Common myeloid progenitor, CD34-positive (primary cell): ENCODE data around the gene GRM8.

ENCODE experiments used
- CTCF ChIA-PET: fragments of 350-600 bp; sonication (Branson Sonifier 250); formaldehyde crosslinking; loops from one replicate; lab custom pipeline; 2021; ENCODE audit warnings: antibody characterized with exemption; lab: Charles Lee
- POLR2A ChIA-PET: fragments of 350-600 bp; sonication (Branson Sonifier 250); formaldehyde crosslinking; loops from one replicate; lab custom pipeline; 2021; ENCODE audit warnings: antibody characterized with exemption; lab: Charles Lee
- DNase-seq, 3 donors: peaks; one replicate each; pipeline versions ENCODE4 v3.0.0 to v3.0.0-alpha.2; 2013
- H3K27ac ChIP-seq, 2 experiments: 1 replicate in 1 of 2; 2 replicates in 1 of 2; pipeline ENCODE4 v1.7.0; 2013; ENCODE audit warnings: inconsistent platforms in 2 of 2, low read length in 2 of 2, mild to moderate bottlenecking in 2 of 2, low read depth in 1 of 2, moderate library complexity in 1 of 2; ENCODE audit not compliant: severe bottlenecking in 2 of 2, insufficient read depth in 1 of 2, poor library complexity in 1 of 2
- H3K27me3 ChIP-seq, 5 experiments: replicated peaks in 2 of 5; 1 replicate in 3 of 5; 2 replicates in 2 of 5; pipeline versions ENCODE4 v1.6.1 to v1.7.0; 2013; ENCODE audit warnings: low read length in 4 of 5, mild to moderate bottlenecking in 2 of 5, moderate library complexity in 2 of 5, inconsistent platforms in 1 of 5; ENCODE audit not compliant: insufficient read depth in 5 of 5, control insufficient read depth in 4 of 5
- H3K36me3 ChIP-seq, 4 experiments: 1 replicate in 2 of 4; 2 replicates in 2 of 4; pipeline versions ENCODE4 v1.6.1 to v1.7.0; 2013; ENCODE audit warnings: low read length in 3 of 4, control low read depth in 1 of 4, mild to moderate bottlenecking in 1 of 4; ENCODE audit not compliant: control insufficient read depth in 4 of 4, insufficient read depth in 4 of 4
- H3K4me1 ChIP-seq, 4 experiments: 1 replicate in 3 of 4; 2 replicates in 1 of 4; pipeline versions ENCODE4 v1.6.1 to v1.7.1; 2013; ENCODE audit warnings: low read length in 3 of 4, mild to moderate bottlenecking in 3 of 4, control low read depth in 1 of 4, inconsistent platforms in 1 of 4, moderate library complexity in 1 of 4; ENCODE audit not compliant: control insufficient read depth in 4 of 4, insufficient read depth in 4 of 4; ENCODE audit errors: control extremely low read depth in 1 of 4
- H3K4me3 ChIP-seq, 7 experiments: 1 replicate in 4 of 7; 2 replicates in 3 of 7; pipeline versions ENCODE4 v1.5.1 to v1.7.0; 2013; ENCODE audit warnings: mild to moderate bottlenecking in 7 of 7, low read length in 6 of 7, moderate library complexity in 6 of 7, inconsistent platforms in 2 of 7, low read depth in 2 of 7, control low read depth in 1 of 7; ENCODE audit not compliant: insufficient read depth in 4 of 7, control insufficient read depth in 1 of 7; ENCODE audit errors: extremely low read depth in 1 of 7
- H3K9me3 ChIP-seq, 5 experiments: 1 replicate in 4 of 5; 2 replicates in 1 of 5; pipeline versions ENCODE4 v1.6.1 to v1.7.1; 2013; ENCODE audit warnings: low read length in 4 of 5, mild to moderate bottlenecking in 2 of 5, inconsistent platforms in 1 of 5, low read depth in 1 of 5, moderate library complexity in 1 of 5; ENCODE audit not compliant: control insufficient read depth in 4 of 5, insufficient read depth in 2 of 5; ENCODE audit errors: control extremely low read depth in 1 of 5
- WGBS: methylation state at CpG from one replicate; pipeline ENCODE4 v1.1.5; 2013; ENCODE audit not compliant: insufficient coverage; 5-methylcytosine and 5-hydroxymethylcytosine counted together

Gene GRM8

DNA sequence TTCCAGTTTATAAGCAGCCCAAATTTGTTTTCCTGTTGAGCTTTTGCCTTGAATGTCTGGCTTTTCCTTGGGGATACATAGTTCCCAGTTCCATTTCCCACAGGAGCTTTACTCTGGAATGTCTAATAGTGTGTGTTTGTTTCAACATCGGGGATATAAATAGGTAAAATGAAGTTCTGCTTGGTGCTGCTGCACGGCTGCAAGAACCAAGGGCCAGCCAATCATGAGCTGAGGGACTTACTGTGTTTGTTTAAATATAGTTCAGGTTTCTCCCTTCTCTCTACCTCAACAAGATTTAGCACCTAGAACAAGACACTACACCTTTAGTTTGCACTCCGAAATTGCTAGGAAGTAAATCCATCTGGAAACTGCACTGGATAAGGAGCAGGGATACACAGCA is 43.9 kb downstream of the GRM8 start:
- no peaks in the 10 kb centered on the region for H3K9me3 ChIP-seq
- no peaks in the 10 kb centered on the region for H3K36me3 ChIP-seq
- no peak overlapping the region for H3K27ac ChIP-seq
- ChIA-PET CTCF (no interaction called here), POLR2A (no interaction called here)
- 86% methylated on average over 1 of the region's 3 CpGs for WGBS
- no peaks in the 10 kb centered on the region for H3K27me3 ChIP-seq
- no peak for DNase-seq
- no peaks in the 10 kb centered on the region for H3K4me1 ChIP-seq
- H3K4me3 ChIP-seq, result no peak overlapping the region

DNA sequence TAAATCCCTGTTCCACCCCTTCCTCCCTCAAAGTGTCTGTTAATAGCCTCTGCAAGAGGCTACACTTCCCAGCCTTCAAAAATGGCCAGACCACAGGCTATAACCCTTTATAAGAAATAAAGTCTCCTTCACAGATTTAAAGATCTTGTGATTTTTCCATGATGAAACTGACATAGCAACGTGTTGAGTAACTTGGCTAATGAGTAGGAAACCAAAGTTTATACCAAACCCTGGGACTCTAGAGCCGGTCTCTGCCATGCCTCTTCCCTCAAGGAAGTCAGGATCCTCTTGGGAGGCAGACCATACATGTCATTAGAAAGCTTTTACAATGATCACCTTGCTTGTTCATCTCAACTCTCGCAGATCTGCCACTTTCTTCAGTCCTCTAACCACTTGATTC is 44.4 kb downstream of the GRM8 start:
- Histone ChIP-seq H3K27me3 (no peaks in the 10 kb centered on the region), H3K4me3 (no peak overlapping the region), H3K27ac (no peak overlapping the region), H3K36me3 (no peaks in the 10 kb centered on the region), H3K9me3 (no peaks in the 10 kb centered on the region), H3K4me1 (no peaks in the 10 kb centered on the region)
- no peak for DNase-seq
- ChIA-PET CTCF (no interaction called here), POLR2A (no interaction called here)
- 100% methylated on average over 3 of the region's 3 CpGs for WGBS

DNA sequence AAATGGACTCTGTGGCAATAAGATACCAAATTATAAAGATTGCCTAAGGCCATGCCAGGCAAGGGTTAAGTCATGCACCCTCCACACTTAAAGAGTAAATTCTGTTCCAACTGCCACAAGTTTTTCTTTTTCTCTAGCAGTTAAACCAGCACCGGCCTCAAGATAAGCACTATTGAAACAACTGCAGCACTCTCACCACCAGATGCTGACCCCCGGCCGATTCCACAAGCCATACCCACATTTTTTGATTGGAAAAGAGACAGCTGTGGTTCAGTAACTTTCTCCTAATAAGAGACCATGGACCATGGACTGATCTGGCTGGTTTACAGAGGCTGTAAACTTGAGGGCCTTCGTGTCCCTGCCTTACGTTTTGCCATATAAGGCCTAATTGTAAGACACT is 44.9 kb downstream of the GRM8 start:
- Histone ChIP-seq H3K27me3 (no peaks in the 10 kb centered on the region), H3K27ac (no peak overlapping the region), H3K4me1 (no peaks in the 10 kb centered on the region), H3K36me3 (no peaks in the 10 kb centered on the region), H3K4me3 (no peak overlapping the region), H3K9me3 (no peaks in the 10 kb centered on the region)
- POLR2A ChIA-PET, result no interaction called here
- no peak for DNase-seq
- CTCF ChIA-PET, result no interaction called here
- 87% methylated on average over 5 of the region's 5 CpGs for WGBS

DNA sequence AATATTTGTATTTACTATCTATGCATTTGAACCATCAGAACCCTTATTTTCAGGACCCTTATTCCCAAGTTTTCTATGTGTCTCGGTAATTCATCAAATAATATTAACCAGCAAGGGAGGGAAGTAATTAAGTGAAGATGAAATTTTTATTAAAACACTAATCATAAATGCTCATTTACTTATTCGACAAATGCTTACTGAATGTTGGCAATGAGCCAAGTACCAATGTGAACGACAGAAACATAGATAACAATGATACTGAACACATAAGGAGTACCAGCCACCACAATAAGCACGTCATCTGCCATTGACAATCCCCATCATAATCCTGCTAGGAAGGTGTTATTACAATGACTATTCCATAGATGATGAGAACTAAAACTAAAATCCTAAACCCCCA is 45.5 kb downstream of the GRM8 start:
- POLR2A ChIA-PET, result no interaction called here
- Histone ChIP-seq H3K27me3 (no peaks in the 10 kb centered on the region), H3K4me1 (no peaks in the 10 kb centered on the region), H3K9me3 (no peaks in the 10 kb centered on the region), H3K4me3 (no peak overlapping the region), H3K36me3 (no peaks in the 10 kb centered on the region), H3K27ac (no peak overlapping the region)
- 90% methylated on average over 2 of the region's 4 CpGs for WGBS
- CTCF ChIA-PET, result no interaction called here
- no peak for DNase-seq

DNA sequence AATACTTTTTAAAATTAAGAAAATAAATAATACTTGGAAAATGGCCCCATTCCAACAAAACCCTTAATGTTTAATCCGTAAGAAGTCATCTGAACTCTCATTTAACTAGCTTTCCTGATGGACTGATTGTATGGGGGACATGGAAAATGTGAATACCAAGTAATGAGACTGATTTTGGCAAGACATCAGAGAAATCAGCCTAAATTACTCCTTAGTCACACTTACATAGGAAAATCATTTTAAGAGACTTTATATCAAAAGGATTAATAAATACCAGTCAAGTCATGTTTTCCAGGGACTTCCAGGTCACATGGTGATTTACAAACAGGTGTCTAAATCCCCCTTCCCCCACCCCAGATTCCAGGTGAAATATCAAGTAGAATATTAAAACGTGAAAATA is 58.2 kb downstream of the GRM8 start:
- DNase-seq, result no peak
- no peaks in the 10 kb centered on the region for H3K4me1 ChIP-seq
- no peaks in the 10 kb centered on the region for H3K9me3 ChIP-seq
- CTCF ChIA-PET, result no interaction called here
- H3K36me3 ChIP-seq, result no peaks in the 10 kb centered on the region
- no CpG with 5 or more reads among the region's 2 CpGs for WGBS
- no peak overlapping the region for H3K4me3 ChIP-seq
- no peak overlapping the region for H3K27ac ChIP-seq
- POLR2A ChIA-PET, result no interaction called here
- H3K27me3 ChIP-seq, result no peaks in the 10 kb centered on the region

DNA sequence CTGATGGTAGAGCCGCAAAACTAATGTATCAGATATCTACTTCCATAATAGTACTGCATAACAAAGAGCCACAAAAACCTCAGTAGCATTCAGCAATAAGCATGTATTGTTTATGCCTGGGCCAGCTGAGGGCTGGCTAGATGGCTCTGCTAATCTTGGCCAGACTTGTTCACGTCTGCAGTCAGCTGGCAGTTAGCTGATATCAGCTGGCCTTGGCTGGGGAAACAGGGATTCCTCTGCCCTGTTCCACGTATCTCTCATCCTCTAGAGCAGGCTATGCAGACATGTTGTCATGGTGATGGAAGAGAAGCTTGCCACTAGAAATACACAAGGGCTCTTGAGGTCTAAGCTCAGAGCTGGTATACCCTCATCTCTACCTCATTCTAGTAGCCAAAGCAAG is 62.9 kb downstream of the GRM8 start:
- Histone ChIP-seq H3K36me3 (no peaks in the 10 kb centered on the region), H3K9me3 (no peaks in the 10 kb centered on the region), H3K4me1 (no peaks in the 10 kb centered on the region), H3K27ac (no peak overlapping the region), H3K27me3 (no peaks in the 10 kb centered on the region), H3K4me3 (no peak overlapping the region)
- POLR2A ChIA-PET, result no interaction called here
- DNase-seq, result no peak
- 33% methylated on average over 1 of the region's 3 CpGs for WGBS
- CTCF ChIA-PET, result no interaction called here

DNA sequence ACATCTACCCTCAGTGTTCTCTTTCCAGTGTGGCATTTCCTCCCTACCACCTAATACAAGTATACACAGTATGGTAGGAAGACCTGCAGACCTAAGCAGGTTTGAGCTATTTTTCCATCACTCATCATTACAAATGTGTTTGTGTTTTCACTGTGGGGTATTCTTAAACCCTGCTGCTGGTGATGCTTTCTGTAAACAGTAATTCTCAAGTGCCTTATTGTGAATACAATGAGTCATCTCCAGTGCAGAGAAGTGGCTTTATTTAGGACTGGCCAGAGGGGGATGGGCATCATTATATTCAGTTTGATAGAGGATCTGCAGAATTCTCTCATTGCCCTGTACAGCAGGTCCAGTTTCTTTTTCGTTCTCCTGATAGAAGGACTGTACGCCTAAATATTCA is 63.7 kb downstream of the GRM8 start:
- Histone ChIP-seq H3K36me3 (no peaks in the 10 kb centered on the region), H3K27ac (no peak overlapping the region), H3K4me3 (no peak overlapping the region), H3K9me3 (no peaks in the 10 kb centered on the region), H3K27me3 (no peaks in the 10 kb centered on the region), H3K4me1 (no peaks in the 10 kb centered on the region)
- ChIA-PET POLR2A (no interaction called here), CTCF (no interaction called here)
- DNase-seq, result no peak
- 100% methylated on average over 2 of the region's 2 CpGs for WGBS
